GM23248 (cell line): Measurements from ENCODE around the gene COL26A1. TPM values are rescaled to one million over a fixed set of nuclear protein-coding genes. Genes with fewer than 3 reads are reported as not detected.
A peak's percentile ranks its signal among the peaks of the same experiment; 100 is the strongest.
"Not testable (repeated sequence)": the region's sequence is repeated elsewhere in the genome, so short reads cannot be mapped to it uniquely, and the experiment has no call there.

Source experiments
- DNase-seq: peaks from one replicate; pipeline ENCODE4 v3.0.0-alpha.2; 2015
- H2AFZ ChIP-seq: fragments of 200-600 bp; sonication (generic); 2 replicates; pipeline ENCODE4 v1.6.1; 2016; ENCODE audit warnings: antibody characterized with exemption
- H3F3A ChIP-seq: fragments of 200-600 bp; sonication (generic); 2 replicates; pipeline ENCODE4 v1.6.1; 2016; ENCODE audit warnings: mild to moderate bottlenecking, antibody characterized with exemption, mixed run types; ENCODE audit not compliant: insufficient read depth
- H3K27ac ChIP-seq: fragments of 200-600 bp; sonication (generic); 2 replicates; pipeline ENCODE4 v1.5.1; 2016; ENCODE audit warnings: mild to moderate bottlenecking
- H3K27me3 ChIP-seq: fragments of 200-600 bp; sonication (generic); replicated peaks from 2 replicates; pipeline ENCODE4 v1.6.1; 2016; ENCODE audit warnings: mild to moderate bottlenecking; ENCODE audit not compliant: insufficient read depth
- H3K36me3 ChIP-seq: fragments of 200-600 bp; sonication (generic); 2 replicates; pipeline ENCODE4 v1.6.1; 2016; ENCODE audit warnings: low read depth, mild to moderate bottlenecking
- H3K4me1 ChIP-seq: fragments of 200-600 bp; sonication (generic); 2 replicates; pipeline ENCODE4 v1.6.1; 2016; ENCODE audit warnings: mild to moderate bottlenecking; ENCODE audit not compliant: insufficient read depth
- H3K4me2 ChIP-seq: fragments of 200-600 bp; sonication (generic); one replicate; pipeline ENCODE4 v1.6.1; 2016; ENCODE audit warnings: mild to moderate bottlenecking; ENCODE audit not compliant: unreplicated experiment
- H3K4me3 ChIP-seq: fragments of 200-600 bp; sonication (generic); 2 replicates; pipeline ENCODE4 v1.5.1; 2016; ENCODE audit warnings: mild to moderate bottlenecking
- H3K79me2 ChIP-seq: fragments of 200-600 bp; sonication (generic); 2 replicates; pipeline ENCODE4 v1.6.1; 2016; ENCODE audit warnings: mild to moderate bottlenecking; ENCODE audit not compliant: insufficient read depth
- H3K9ac ChIP-seq: fragments of 200-600 bp; sonication (generic); 2 replicates; pipeline ENCODE4 v1.6.1; 2016; ENCODE audit warnings: mild to moderate bottlenecking
- H3K9me2 ChIP-seq: fragments of 200-600 bp; sonication (generic); 2 replicates; pipeline ENCODE4 v1.6.1; 2016; ENCODE audit warnings: mixed run types, mild to moderate bottlenecking, moderate library complexity; ENCODE audit not compliant: insufficient read depth
- H3K9me3 ChIP-seq: fragments of 200-600 bp; sonication (generic); one replicate; pipeline ENCODE4 v1.6.1; 2017; ENCODE audit warnings: low read depth
- H4K20me1 ChIP-seq: fragments of 200-600 bp; sonication (generic); 2 replicates; pipeline ENCODE4 v1.6.0; 2016; ENCODE audit not compliant: insufficient read depth
- EZH2 ChIP-seq: fragments of 200-600 bp; sonication (generic); IDR thresholded peaks from 2 replicates; pipeline ENCODE4 v1.6.1; 2018; ENCODE audit warnings: antibody characterized with exemption, mild to moderate bottlenecking; ENCODE audit not compliant: insufficient read depth, poor library complexity, severe bottlenecking
- EZH2phosphoT487 ChIP-seq: fragments of 200-600 bp; sonication (generic); IDR thresholded peaks from 2 replicates; pipeline ENCODE4 v1.6.1; 2018; ENCODE audit warnings: antibody characterized with exemption, moderate library complexity, mild to moderate bottlenecking, low read depth; ENCODE audit not compliant: insufficient read depth
- WGBS, 2 experiments: methylation state at CpG; one replicate each; pipeline ENCODE4 v1.1.6; 2015 to 2017; ENCODE audit warnings: low lambda C conversion rate in 2 of 2, low coverage in 1 of 2; ENCODE audit errors: missing lambda C conversion rate in 2 of 2; 5-methylcytosine and 5-hydroxymethylcytosine counted together
- in situ Hi-C: fragments of 300-500 bp; cut with MboI; formaldehyde crosslinking; loops from 2 replicates; pipeline ENCODE4 v1.15.0; 2020
- polyA plus RNA-seq: library from polyadenylated mRNA; unstranded; fragments of >200 nt; fragmentation: Nextera tagmentation; extraction: Ambion mirVana; gene quantifications from 2 replicates; pipeline ENCODE4 v1.2.1, GENCODE V29; 2016
- total RNA-seq: library from RNA; depleted of rRNA; stranded (reverse); fragments of >200 nt; shearing (Covaris generic); gene quantifications from 2 replicates; pipeline ENCODE4 v1.2.3, GENCODE V29; 2014

Gene COL26A1
- total and polyA plus RNA-seq, 2 experiments from 2014 or later = not detected

DNA sequence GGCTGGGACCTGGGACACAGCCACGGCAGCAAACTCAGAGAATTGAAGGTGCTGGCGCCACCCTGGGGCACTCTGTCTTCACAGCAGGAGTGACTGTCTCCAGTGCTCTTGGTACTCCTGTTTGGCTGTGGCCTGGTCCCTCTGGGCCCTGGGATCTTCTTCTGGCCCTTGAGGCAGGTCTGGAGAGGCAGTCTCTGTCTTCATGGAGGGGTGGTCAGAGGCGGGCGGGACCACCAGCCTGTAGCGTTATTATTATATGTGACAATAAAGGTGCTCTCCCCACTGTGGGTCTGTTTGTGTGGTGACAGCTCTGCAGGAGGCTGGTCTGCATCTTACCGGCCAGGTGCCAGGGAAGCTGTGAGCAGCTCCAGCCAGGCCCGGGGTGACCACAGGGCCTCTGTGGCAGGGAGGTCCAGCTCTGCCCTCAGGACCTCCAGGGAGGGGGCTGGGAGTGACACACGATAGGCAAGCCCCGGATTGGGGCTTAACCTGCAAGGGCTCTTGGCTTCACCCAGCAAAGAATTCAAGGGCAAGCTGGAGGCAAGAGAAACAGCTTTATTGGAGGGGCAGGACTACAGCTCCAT, 196.2 kb downstream of the COL26A1 start:
- no peak for DNase-seq
- Histone ChIP-seq H3K27me3 (peaks cover 30% of the 10 kb centered on the region), H3K9me3 (no peaks in the 10 kb centered on the region)

DNA sequence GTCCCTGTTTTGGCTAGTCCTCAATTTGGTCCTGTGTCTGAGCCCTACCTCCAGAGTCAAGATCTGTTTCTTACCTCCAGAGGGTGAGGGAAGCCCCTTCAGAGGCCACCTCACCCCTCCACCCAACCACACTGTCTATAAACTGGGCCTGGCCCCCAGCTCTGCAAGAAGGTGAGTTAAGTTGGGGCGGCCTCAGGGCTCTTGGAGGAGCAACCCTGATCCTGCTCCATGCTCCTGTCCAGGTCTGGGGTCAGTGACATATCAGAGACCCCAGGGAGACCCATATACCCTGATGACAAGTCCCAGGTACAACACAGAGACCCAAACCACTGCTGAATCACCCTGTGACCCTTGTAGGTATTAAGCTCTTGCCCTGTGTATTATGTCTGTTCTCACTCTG, 196.9 kb downstream of the COL26A1 start:
- H3K27ac ChIP-seq = no peak overlapping the region
- H3K4me3 ChIP-seq = no peak overlapping the region
- H3K9me3 ChIP-seq = no peaks in the 10 kb centered on the region
- H3K36me3 ChIP-seq = no peaks in the 10 kb centered on the region
- DNase-seq = no peak
- H3K4me2 ChIP-seq = no peak overlapping the region
- H3K9ac ChIP-seq = no peak overlapping the region
- no peaks in the 10 kb centered on the region for H3K79me2 ChIP-seq
- H3K9me2 ChIP-seq = no peaks in the 10 kb centered on the region
- no peaks in the 10 kb centered on the region for H3K4me1 ChIP-seq
- H3K27me3 ChIP-seq = peaks cover 34% of the 10 kb centered on the region
- WGBS, 2 experiments = 84 to 93% methylated on average over 1 of the region's 1 CpG
- no peaks in the 10 kb centered on the region for H3F3A ChIP-seq
- TF ChIP-seq EZH2phosphoT487 = no peak
- no peak for TF ChIP-seq EZH2
- no peaks in the 10 kb centered on the region for H4K20me1 ChIP-seq
- no peak overlapping the region for H2AFZ ChIP-seq
- in situ Hi-C loops = no loop called here

More for the DNA sequence above, 196.2 kb downstream of the COL26A1 start:
- no peaks in the 10 kb centered on the region for H3K9me2 ChIP-seq
- H3K27ac ChIP-seq = no peak overlapping the region
- H3K9ac ChIP-seq = no peak overlapping the region
- H3K4me3 ChIP-seq = no peak overlapping the region
- no peaks in the 10 kb centered on the region for H3K4me1 ChIP-seq
- in situ Hi-C loops = no loop called here
- no peaks in the 10 kb centered on the region for H3K79me2 ChIP-seq
- H3K36me3 ChIP-seq = no peaks in the 10 kb centered on the region
- TF ChIP-seq EZH2phosphoT487 = no peak
- TF ChIP-seq EZH2 = no peak
- H4K20me1 ChIP-seq = no peaks in the 10 kb centered on the region
- no peaks in the 10 kb centered on the region for H3F3A ChIP-seq
- no peak overlapping the region for H3K4me2 ChIP-seq
- no peak overlapping the region for H2AFZ ChIP-seq
- WGBS, 2 experiments = 59 to 64% methylated on average over 9 of the region's 9 CpGs

DNA sequence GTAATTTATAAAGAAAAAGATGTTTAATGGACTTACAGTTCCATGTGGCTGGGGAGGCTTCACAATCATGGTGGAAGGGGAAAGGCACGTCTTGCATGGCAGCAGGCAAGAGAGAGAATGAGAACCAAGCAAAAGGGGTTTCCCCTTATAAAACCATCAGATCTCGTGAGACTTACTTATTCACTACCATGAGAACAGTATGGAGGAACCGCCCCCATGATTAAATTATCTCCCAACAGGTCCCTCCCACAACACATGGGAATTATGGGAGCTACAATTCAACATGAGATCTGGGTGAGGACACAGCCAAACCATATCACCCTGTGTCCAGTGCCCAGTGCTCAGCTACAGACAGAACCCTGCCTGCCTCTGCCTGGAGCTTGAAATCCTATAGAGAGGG, 197.3 kb downstream of the COL26A1 start:
- in situ Hi-C loops, H3K79me2 ChIP-seq: not testable (repeated sequence)

DNA sequence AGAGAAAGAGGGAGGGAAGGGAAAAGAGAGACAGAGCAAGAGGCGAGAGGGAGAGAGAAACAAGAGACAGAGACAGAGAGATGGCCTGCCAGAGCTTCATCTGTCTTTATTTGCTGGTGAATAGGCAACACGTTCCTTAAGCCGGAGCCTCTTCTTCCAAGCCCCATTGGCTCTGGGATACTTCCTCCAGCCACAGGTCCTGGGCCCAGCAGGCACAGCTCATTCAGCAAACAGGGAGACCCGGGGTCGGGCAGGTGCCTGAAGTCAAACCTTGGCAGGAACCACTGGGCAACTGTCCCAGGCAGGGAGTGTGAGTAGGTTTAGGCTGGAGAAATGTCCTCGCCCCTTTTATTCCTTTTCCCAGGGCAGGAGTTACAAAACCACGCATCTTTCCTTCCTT, 198.2 kb downstream of the COL26A1 start:
- Histone ChIP-seq H3K4me3 (no peak overlapping the region), H2AFZ (no peak overlapping the region), H4K20me1 (no peaks in the 10 kb centered on the region), H3K9me2 (no peaks in the 10 kb centered on the region), H3K27me3 (peaks cover 34% of the 10 kb centered on the region), H3K79me2 (no peaks in the 10 kb centered on the region), H3K27ac (no peak overlapping the region), H3K36me3 (no peaks in the 10 kb centered on the region), H3K9me3 (no peaks in the 10 kb centered on the region), H3K4me1 (no peaks in the 10 kb centered on the region), H3F3A (no peaks in the 10 kb centered on the region), H3K4me2 (no peak overlapping the region), H3K9ac (no peak overlapping the region)
- in situ Hi-C loops = no loop called here
- no peak for TF ChIP-seq EZH2phosphoT487
- DNase-seq = peak; percentile 24
- 23 to 28% methylated on average over 7 of the region's 7 CpGs for WGBS, 2 experiments

More for the DNA sequence above, 197.3 kb downstream of the COL26A1 start:
- not testable (repeated sequence) for H3K4me2 ChIP-seq, H3K9me2 ChIP-seq, H3K9ac ChIP-seq, H3K36me3 ChIP-seq, H3K4me3 ChIP-seq, H4K20me1 ChIP-seq, H2AFZ ChIP-seq, H3K27ac ChIP-seq, H3K4me1 ChIP-seq, H3F3A ChIP-seq, H3K9me3 ChIP-seq, DNase-seq
- peaks cover 34% of the 10 kb centered on the region for H3K27me3 ChIP-seq
- 52 to 55% methylated on average over 3 of the region's 3 CpGs for WGBS, 2 experiments

DNA sequence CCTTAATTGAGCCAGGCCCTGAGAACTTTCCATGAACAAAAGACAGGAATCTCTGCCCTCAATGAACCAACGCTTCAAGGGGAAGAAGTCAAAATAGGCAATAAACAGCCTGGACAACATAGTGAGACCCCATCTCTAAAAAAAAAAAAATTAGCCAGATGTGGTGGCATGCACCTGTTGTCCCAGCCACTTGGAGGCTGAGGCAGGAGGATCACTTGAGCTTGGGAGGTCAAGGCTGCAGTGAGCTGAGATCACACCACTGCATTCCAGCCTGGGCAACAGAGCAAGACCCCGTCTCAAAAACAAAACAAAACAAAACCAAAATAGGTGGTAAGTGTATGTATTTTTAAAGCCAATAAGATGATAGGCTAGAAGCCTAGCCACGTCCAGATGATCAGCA, 198.6 kb downstream of the COL26A1 start:
- H3K36me3 ChIP-seq, H2AFZ ChIP-seq, in situ Hi-C loops, H3K79me2 ChIP-seq, H3K4me1 ChIP-seq, H3K27ac ChIP-seq, H3K9me2 ChIP-seq, H3F3A ChIP-seq, H3K4me3 ChIP-seq, H3K9me3 ChIP-seq, H3K4me2 ChIP-seq, DNase-seq, H3K9ac ChIP-seq, H4K20me1 ChIP-seq: not testable (repeated sequence)
- 38 to 40% methylated on average over 3 of the region's 3 CpGs for WGBS, 2 experiments
- peaks cover 34% of the 10 kb centered on the region for H3K27me3 ChIP-seq
